ENCODE data around the gene SLIT3.
A peak's percentile ranks its signal among the peaks of the same experiment; 100 is the strongest.

SLIT3 gene

DNA sequence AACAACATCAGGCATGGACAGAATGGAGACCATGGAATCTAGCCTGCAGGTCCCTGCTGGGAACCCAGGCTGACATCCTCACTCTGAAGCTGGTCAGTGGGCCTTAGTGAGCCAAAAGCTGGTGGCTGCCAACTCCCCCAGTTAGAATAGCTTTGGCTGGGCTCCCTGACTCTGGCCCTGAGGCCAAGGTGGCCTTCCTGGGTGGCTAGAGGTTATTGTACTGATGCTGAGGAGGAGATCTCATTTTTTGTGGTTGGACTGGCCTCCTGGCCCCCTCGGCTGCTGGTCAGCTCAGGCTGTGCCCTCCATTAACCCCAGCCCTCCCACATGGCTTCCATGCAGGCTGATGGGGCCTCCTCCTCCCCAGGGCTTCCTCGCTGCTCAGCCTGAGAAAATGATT is 620.5 kb downstream of the SLIT3 start:
- no peak for DNase-seq

DNA sequence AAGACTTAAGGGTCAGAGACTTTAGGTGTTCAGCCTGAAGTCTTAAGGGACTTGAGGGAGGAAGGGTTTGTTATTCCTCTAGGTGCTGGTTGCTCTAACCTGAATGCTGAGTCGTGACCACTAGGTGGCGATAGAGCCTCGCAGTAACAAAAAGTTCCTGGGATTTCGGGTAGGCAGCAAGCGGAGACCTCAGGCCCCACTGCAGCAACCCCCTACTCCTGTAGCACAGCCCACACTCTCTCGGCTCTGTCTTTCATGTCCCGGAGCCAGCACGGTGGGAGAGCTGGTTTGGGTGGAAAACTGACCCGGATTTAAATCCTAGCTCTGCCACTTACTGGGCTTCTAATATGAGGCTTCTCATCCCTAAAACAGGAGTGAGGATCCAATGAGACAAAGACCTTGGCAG is 621.4 kb downstream of the SLIT3 start:
- DNase-seq = peak; percentile 40

DNA sequence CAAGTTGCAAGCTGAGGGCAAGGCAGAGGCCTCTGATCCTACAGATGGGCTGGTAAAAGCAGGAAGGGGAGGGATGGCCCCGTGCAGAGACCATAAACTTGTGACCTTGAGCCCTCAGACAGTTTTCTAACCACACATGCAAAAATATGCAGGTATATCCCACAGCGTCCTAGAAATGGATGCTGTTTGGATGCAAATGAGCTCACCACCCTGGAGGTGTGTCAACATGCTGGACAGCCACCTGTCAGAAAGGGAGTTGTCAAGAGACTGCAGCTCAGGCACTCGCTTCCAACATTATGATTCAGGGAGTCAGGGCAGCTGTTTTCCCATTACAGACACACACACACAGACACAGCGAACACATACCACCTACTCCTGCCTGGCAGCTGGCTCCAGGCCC is 624.4 kb downstream of the SLIT3 start:
- no peak for DNase-seq

DNA sequence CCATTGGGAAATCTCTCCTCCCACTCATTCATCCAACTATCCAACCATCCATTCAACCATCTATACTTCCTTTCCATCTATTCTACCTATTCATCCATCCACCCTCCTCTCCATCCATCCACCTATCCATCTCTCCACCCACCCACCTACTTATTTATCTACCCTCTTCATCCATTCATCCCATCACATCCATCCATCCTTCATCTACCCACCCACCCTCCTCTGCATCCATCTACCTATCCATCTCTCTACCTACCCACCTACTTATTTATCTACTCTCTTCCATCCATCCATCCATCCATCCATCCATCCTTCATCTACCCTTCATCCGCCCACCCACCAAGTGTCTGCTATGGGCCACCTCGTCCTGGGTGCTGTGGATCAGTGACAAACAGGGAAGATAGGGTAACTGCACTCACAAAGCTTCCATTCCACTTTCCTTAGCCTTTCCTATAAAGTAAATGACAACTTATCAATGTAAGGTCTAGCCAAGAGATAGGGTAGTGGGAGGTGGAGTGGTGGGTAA is 625.0 kb downstream of the SLIT3 start:
- DNase-seq = no peak

DNA sequence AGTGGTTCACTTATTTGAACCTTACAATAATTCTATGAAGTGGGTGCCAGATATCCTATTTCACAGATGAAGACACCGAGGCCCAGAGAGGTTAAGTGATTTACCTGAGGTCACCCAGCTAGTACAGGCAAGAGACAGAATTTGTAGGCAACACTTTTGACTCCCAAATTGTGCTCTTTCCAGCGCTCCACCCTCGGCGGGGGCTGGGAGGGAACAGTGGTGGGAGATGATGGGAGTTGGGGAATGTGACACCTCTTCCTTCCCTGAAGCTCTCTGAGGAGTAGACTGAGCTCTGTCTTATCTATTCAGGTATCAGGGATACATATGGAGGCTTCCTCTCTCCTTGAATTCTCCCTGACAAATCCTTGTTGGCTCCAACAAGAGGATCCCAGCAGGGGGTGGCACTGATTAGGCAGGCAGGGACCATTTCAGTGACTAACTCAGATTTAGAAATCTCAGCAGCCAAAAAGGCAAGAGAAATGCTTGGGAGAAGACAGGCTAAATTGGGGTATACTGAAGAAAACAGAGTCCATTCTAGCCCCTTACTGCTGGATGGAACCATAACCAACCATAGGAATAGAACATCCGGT is 626.0 kb downstream of the SLIT3 start:
- DNase-seq = no peak

DNA sequence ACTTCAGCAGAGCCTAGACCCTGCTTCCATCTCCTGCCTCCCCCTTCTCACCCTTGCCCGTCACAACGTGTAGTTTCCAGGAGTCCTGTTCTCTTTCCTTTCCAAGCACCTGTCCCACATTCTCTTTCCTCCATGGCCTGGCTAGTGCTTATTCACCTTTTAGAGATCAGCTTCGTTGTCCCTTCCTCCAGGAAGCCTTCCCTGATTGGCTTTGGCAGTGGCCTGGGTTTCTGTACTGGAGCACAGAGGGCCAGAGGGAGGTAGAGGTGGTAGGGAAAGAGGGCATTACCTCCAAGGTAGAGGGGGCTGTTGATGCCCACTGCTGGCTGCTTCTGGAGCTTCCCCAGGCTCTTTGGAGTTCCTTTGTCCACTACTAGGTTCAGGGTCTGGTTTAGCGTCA is 628.1 kb downstream of the SLIT3 start:
- DNase-seq = no peak

DNA sequence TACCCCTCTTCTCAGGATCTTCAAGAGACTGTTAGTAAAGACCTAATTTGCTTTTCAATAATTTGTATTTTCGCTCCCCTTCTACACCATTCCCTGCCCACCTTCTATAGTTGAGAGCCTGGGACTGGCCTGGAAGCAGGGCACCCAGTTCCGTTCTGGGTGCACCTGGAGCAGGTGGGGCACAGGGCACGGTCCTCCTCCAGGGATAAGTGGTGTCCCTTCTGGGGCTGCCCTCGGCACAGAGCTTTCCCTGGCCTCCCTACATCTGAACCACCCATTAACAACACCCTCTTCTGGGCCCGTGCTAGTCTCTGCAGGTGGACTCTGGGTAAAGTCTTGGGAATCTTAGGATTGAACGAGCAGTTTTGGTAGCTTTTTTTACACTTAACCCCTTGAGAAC is 628.9 kb downstream of the SLIT3 start:
- no peak for DNase-seq

DNA sequence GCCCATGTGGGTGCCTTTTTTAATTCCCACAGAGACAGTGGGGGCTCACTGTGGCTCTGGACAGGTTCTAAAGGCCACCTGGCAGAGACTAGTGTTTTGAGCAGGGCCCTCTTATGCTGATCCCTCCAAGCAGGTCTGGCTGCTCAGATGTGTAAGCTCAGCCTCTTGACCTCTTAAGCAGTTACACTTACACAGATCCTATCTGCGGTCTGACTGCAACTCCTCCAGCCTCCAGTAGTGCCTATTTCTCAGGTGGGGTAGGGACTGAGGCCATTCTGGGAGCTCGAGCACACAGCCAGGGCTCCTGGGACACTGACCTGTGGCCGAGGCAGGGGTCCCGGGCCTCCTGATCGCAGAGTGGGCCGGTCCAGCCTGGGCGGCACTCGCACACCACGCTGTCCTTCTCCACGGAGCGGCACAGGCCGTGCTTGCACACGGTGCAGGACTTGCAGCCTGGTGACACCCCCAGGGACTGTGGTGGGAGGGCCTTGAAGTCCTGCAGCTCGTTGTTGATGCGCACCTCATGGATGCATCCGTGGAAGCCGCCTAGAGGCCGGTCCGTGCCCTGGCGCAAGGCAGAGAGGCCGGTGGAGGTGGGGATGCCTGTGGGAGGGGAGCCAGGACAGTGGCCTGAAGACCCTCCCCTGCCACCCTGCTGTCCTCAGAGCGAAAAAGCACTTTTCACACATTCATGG is 629.9 kb downstream of the SLIT3 start:
- DNase-seq = no peak

DNA sequence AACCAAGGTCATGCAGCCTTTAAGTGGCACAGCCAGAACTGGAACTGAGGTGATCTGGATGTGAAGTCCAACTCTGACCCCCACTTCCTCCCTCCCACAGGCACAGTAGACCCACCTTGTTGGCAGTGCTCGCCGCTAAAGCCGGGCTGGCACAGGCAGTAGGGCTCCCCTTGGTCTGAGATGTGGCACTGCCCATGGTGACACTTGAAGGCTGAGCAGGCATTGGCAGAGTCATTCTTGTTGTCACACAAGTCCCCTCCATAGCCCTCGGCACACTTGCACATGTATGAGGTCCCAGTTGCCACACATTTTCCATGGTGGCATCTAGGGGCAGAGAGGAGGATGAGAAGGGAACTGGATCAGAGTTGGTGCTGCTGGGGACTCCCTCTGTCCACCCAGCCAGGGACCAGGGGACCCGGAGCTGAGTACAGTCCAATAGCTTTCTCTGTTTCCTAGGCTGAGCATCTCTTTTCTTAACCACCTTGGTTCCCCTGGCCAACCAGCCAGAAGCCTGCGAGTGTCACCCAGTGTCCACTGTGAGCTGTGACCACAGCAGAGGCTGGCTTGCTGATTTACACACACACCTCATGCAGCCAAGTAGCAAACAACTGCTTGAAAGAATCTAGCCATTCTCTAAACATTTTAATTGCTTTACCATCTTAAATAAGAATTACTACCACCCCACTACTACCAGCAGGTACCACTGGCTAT is 631.1 kb downstream of the SLIT3 start:
- no peak for DNase-seq

DNA sequence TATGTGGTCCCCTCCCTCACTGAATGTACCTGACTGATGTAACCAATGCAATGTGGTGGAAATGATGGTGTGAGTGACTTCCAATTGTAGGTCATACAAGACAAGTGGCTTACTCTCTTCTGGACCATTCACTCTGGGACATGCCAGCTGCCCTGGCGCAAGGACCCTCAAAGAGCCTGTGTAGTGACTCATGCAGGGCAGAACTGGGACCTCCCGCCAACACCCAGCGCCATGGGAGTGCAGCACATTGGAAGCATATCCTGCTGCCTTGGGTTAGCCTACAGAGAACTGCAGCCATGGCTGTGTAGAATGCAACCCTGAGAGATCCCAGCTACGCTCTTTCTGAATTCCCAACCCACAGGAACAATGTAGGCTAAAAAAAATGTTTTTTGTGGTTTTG is 631.8 kb downstream of the SLIT3 start:
- no peak for DNase-seq

DNA sequence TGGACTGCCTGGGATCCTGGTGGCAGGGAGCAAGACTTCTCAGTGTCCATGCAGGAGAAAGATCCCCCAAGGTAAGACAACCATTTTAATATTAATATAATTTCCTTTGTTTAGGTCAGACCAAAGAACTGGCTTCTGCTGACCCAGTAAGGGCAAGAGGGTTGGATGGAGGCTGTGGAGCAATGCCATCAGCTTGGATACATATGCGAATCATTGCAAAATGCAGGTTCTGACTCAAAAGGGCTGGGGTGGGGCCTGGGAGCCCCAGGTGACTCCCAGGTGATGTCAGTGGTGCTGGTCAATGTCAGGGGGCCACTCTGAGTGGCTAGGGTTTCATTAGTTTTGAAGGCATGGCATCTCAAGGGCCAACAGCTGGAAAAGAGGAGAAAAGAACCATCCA is 632.9 kb downstream of the SLIT3 start:
- no peak for DNase-seq

DNA sequence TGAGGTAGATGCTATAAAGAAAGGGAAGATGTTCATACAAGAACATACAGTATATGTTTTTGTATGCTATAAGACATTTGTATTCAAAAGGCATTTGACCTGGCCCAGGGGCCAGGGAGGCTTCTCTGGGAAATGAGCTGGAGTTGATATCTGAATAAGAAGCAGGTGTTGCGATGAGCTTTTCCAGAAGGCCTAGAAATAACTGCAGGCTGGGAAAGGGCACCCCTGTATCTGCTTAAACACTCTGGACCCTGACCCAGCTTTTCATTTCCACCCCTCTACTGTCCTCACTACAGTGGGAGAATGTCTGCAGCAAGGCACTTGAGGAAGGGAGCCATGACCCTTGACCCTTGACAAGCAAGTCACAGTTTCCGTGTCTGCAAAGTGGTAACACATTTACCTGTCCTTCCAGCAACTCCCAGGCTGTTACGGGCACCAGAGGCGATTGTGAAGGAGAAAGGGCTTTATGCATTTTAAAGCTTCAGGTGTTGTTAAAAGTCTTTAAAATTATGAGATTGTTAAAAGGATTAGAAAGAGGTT is 633.6 kb downstream of the SLIT3 start:
- DNase-seq = no peak

DNA sequence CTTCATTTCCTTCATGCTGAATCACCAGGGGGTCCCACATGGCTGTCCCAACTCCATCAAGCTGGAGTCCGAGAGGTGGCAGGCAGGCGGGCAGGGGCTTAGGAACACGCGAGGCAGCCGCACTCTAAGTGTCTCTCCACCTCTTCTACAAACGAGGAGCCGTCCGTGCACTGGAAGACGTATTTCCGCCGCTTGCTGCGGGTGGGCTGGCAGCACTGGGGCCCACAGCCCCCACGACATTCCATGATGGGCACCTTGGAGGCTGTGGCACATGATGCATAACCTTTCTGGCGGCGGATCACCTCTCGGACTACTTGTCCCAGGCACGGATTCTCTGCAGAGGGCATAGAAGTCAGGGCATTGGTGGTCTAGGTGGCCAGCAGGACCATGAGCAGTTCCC is 634.6 kb downstream of the SLIT3 start:
- no peak for DNase-seq

DNA sequence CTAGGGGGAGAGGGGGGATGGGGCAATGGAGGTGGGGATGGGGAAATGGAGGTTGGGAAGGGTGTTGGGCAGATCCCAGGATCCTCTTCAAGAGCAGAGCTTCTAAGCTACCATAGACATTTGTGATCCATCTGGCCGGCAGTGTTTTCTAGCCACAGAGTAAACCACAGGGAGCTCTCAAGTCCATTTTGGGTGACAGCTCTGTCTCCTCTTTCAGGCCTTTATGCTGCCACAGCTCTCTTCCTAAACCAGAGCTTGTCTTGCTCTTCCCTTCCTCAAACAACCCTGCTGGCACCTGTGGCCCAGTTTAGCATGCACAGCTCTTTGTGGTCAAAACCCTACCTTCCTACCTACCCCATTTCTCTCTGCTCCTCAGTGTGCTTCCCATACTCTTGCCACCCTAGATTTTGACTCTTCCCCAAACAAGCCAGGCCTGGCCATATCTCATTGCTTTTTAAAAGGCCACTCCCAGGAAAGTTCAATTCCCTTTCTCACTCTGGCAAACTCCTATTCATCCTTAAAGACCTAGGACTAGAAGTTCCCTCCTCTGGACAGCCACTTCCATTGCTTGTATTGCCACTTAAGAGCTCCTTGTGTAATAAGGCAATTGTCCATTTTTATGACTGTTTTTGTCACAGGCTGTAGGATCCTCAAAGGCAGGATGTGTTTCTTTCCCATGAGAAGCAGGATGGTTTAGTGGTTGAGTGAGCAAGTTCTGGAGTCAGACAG is 637.5 kb downstream of the SLIT3 start:
- DNase-seq = no peak

DNA sequence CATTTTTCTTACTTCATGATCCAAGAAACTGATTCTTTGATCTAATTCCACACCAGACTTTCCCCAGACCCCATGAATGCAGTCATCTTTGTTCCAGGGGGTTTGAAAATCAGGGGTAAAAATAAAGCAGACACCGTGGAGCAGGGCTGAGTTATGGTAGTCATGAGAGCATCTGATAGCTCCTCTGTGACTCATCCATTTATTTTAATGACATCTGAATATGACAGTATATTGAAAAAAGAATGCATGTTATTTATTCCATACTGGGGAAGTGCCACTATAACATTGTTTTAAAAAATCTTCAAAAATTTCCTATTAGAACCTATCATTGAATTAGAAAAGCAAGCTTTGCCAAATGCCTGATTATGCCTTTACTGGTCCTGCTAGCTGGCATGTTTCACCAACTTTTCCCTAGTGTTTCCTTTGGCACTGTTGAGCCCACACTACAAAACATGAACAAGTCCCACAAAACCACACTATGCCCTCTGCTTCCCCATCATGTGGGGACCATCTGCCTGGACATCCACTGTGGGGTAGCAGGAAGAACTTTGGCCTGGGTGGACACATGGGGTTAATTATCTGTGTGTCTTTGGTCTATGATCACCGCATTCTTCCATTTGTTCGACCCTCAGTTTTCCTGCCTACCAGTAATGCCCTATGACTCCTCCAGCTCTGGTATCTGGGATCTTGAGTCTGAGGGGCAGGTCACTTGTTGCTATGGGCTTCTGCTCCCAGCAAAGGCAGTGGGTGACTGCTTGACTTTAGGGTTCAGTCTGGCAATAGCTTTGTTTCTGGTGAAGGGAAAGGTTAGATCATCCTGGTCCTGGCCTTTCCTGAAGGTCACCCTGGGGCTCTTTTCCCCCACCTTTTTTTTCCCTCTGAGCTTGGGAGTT is 639.1 kb downstream of the SLIT3 start:
- no peak for DNase-seq

DNA sequence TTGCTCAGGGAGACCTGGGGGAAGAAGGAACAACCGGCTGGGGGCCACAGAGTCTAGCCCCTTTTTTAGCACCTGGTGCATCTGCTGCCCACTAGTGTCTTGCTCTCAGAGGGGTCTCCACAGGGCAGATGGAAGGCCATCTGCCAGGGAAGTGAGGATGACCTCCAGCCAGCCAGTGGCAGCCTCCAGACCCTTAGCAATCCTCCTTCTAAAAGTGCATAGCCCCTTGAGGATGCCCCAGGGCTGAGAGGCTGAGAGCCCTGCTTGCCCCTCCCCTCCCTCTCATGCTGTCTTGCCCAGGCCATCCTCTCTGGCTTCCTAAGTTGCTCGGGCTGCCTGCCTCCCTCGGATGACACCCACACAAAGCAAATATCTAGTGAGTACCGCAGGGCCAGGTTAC is 640.2 kb downstream of the SLIT3 start:
- DNase-seq = no peak

DNA sequence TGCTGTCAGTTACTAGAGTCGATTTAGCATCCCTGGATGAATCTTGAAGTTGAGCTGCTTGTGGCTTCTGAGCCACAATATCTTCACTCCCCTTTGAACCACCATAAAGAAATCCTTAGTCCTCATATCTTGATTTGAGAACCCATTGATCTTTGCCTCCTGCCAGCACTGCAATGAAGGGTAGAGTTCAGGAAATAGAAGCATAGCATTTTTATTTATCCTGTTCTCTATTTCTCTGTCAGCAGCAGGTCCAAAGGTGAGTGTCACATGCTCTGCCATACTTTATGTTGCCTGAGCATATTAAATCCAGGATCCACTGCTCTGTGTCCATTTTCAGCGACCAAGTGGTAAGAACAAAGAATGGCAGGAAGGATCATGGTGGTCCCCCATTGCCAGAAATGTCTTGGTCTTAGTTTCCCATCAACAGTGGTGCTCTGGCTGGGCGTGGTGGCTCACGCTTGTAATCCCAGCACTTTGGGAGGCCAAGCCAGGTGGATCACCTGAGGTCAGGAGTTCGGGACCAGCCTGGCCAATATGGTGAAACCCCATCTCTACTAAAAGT is 641.6 kb downstream of the SLIT3 start:
- no peak for DNase-seq

DNA sequence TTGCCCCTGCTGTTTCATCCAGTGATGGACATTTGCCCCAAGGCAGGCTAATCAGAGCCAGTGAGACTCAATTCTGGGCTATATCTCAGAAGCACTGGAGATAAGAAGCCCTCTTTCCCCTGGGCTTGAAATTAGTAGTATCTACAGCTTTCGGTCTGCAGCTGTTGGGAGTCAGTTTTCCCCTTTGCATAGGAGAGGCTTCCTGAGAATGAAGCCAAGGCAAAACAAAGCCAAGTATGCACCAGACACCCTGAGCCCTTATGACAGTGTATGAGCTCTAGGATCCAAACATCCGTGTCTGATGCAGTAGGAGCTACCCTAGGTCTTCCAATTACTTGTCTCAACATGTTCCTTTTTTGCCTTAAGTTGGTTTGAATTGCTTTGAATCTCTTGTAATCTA is 642.5 kb downstream of the SLIT3 start:
- DNase-seq = no peak

DNA sequence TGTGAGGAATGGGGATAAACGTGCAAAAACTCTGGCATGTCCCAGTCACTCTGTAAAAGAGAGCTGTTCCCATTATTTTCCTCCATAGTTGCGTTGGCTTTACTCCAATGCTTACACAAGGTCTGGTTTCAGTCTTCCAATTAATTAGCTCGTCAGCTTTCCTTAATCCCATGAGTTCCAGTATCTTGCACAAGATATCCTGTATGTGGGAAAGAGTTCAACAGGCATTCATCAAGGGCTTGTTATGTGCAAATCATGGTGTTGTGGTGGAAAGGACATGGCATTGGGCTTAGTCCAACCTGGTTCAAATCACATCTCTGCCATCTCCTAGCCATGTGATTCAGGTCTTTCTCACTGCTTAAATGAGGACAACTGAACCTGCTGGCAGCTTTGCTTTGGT is 644.3 kb downstream of the SLIT3 start:
- no peak for DNase-seq

DNA sequence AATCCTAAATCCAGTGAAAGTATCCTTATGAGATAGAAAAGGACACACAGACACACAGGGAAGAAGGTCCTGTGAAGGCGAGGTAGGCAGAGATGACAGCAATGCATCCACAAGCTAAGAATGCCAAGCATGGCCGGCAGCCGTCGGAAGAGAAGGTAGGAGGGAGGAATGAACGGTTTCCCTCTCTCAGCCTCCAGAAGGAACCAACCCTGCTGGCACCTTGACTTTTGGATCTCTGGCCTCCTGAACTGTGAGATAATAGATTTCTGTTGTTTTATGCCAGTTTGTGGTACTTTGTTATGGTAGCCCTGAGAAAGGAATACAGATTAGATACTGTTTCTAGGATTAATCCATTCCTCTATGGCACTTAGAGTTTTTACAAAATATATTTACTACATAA is 645.6 kb downstream of the SLIT3 start:
- no peak for DNase-seq

DNA sequence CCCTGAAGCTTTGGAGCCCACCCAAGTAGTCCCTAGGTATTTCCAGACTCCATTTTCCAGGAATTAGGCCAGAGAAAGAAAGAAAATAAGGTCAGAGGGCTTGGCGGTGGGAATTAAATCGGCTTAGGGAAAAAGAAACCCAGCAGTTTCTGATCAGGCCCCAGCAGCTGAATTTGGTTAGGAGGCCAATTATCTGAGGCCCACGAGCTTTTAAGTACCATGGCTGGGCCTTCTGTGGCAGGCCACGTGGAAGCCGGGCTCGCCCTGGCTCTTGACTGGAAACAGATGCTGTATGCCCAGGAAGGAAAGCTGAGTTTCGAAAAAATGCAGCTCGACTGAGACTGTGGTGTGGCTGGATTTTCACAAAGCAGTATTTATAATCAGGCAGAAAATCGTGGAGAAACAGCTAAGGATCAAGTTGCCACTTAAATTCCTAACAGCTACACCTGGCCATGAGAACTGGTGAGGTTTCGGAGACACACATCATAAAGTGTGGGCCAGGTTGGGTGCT is 646.7 kb downstream of the SLIT3 start:
- no peak for DNase-seq

DNA sequence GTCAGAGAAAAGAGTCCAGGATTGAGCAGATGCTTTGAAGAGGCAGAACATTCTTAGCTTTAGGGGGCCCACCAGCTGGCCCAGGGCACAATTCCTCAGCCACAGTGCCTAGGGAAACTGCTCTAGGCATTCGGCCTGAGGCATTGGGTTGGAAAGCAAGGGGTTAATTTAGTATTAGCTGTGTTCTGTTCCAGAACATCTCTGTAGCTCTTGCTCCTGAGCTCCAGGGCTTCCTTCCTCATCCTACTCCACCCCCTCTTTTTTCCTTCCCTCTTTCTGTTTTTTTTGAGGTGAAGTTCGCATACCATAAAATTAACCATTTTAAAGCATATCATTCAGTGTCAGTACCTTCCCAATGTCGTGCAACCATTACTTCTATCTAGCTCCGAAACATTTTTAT is 647.3 kb downstream of the SLIT3 start:
- no peak for DNase-seq

Data from NCI-H774 (cell line).